ENCODE data around the gene SEC14L6.

- no peak for TF ChIP-seq CTCF (IDR thresholded peaks at IDR 0.05; ENCODE audit: low read depth, low read length)
- no peak for TF ChIP-seq MAX (IDR thresholded peaks at IDR 0.05; ENCODE audit: low read depth, low read length)
Measured at GRCh38 chr22:30584441-30584840, 37.9 kb upstream of the SEC14L6 start.

All from NB4 (cell line).